CD4-positive, alpha-beta T cell (primary cell): Measurements from ENCODE around the gene CSDE1. TPM values are rescaled to one million over a fixed set of nuclear protein-coding genes. Genes with fewer than 3 reads are reported as not detected.

Experiments used
- ATAC-seq: fragments of 200-7000 bp; cut with Tn5 transposase; one replicate; pipeline ENCODE4 v1.10.0; 2022; ENCODE audit warnings: mild to moderate bottlenecking; ENCODE audit not compliant: poor library complexity
- CTCF ChIA-PET: fragments of 350-600 bp; sonication (Branson Sonifier 250); formaldehyde crosslinking; loops from one replicate; lab custom pipeline; 2021; ENCODE audit warnings: antibody characterized with exemption, inconsistent platforms; lab: Charles Lee
- POLR2A ChIA-PET: fragments of 350-600 bp; sonication (Branson Sonifier 250); formaldehyde crosslinking; loops from one replicate; lab custom pipeline; 2021; ENCODE audit warnings: antibody characterized with exemption, inconsistent platforms; lab: Charles Lee
- DNase-seq, 14 experiments: peaks; one replicate each; pipeline ENCODE4 v3.0.0-alpha.2; 2013 to 2020; ENCODE audit warnings: mixed read lengths in 2 of 14
- H3K27ac ChIP-seq, 2 donors: one replicate each; pipeline versions ENCODE4 v1.5.1 to v1.7.0; 2013; ENCODE audit warnings: low read length in 2 of 2, low read depth in 1 of 2, mild to moderate bottlenecking in 1 of 2
- H3K27me3 ChIP-seq, 2 experiments: 1 replicate in 1 of 2; 2 replicates in 1 of 2; pipeline versions ENCODE4 v1.6.1 to v1.7.0; 2013; ENCODE audit warnings: low read length in 2 of 2, control low read depth in 1 of 2, mild to moderate bottlenecking in 1 of 2, moderate library complexity in 1 of 2; ENCODE audit not compliant: insufficient read depth in 2 of 2, control insufficient read depth in 1 of 2
- H3K36me3 ChIP-seq: one replicate; pipeline ENCODE4 v1.6.1; 2013; ENCODE audit warnings: low read length, control low read depth; ENCODE audit not compliant: insufficient read depth
- H3K4me1 ChIP-seq: one replicate; pipeline ENCODE4 v1.6.1; 2013; ENCODE audit warnings: low read length, control low read depth; ENCODE audit not compliant: insufficient read depth
- H3K4me3 ChIP-seq: one replicate; pipeline ENCODE4 v1.5.1; 2013; ENCODE audit warnings: mild to moderate bottlenecking, low read length, moderate library complexity
- H3K9me3 ChIP-seq, 2 experiments: 1 replicate in 1 of 2; 2 replicates in 1 of 2; pipeline versions ENCODE4 v1.6.1 to v1.7.0; 2013; ENCODE audit warnings: low read length in 2 of 2, mild to moderate bottlenecking in 2 of 2, control low read depth in 1 of 2, moderate library complexity in 1 of 2; ENCODE audit not compliant: control insufficient read depth in 1 of 2, insufficient read depth in 1 of 2
- H3K27ac Mint-ChIP-seq: one replicate; pipeline ENCODE4 v1.8.0; 2020; ENCODE audit warnings: mixed read lengths
- H3K27me3 Mint-ChIP-seq: one replicate; pipeline ENCODE4 v1.8.0; 2021; ENCODE audit warnings: mixed read lengths
- H3K36me3 Mint-ChIP-seq: one replicate; pipeline ENCODE4 v1.8.0; 2021; ENCODE audit warnings: low read depth, mixed read lengths
- H3K4me1 Mint-ChIP-seq: one replicate; pipeline ENCODE4 v1.8.0; 2021; ENCODE audit warnings: low read depth, mixed read lengths
- H3K4me3 Mint-ChIP-seq: one replicate; pipeline ENCODE4 v1.8.0; 2020; ENCODE audit warnings: mild to moderate bottlenecking, mixed read lengths
- H3K9me3 Mint-ChIP-seq: one replicate; pipeline ENCODE4 v1.8.0; 2020; ENCODE audit warnings: mixed read lengths
- CTCF ChIP-seq: fragments of 200-600 bp; IDR thresholded peaks from one replicate; pipeline ENCODE4 v1.8.0; 2022; ENCODE audit warnings: antibody characterized with exemption, mild to moderate bottlenecking
- intact Hi-C, 2 experiments: fragments of 100-400 bp; cut with DNase I in 1 of 2; cut with micrococcal nuclease in 1 of 2; formaldehyde crosslinking; loops; one replicate each; pipeline versions ENCODE4 v1.15.1 to v1.9.0; 2023 to 2025; cut with DNase I, micrococcal nuclease
- total RNA-seq, 174 experiments: library from RNA in 2 of 174; stranded (reverse) in 2 of 174; gene quantifications; one replicate each; pipeline ENCODE4 v1.2.3 and lab custom pipeline; 2021 to 2026

Gene CSDE1
- total RNA-seq, 2 experiments from 2014 or later: 725 to 731 TPM

DNA sequence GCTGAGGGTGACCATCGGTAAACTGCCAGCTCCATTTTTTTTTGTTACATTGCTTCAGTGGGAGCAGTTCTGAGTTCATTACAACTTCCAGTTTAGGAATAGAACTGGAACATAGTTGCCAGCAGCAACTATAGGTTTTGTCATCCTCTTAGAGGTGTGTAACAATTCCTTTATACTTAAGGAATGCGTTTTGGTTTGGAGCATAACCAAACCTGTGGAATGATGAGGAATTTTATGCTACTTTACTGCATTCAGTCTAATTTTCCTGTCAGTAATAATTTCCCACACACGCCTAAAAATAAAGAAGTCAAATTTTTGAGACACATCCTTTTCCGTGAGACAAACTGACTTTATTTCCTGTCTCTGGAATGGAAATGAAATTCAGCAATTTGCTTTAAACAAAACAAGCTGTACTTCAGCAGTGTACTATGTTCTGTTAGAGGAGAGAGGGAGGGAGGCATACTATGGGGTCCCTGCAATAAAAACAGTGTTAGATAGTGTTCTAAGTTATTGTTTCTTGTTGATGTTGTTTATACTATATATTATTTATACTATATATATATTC is 57.7 kb downstream of the CSDE1 start:
- no peak overlapping the region for H3K27ac ChIP-seq
- Mint-ChIP-seq H3K4me1 (no peaks in the 10 kb centered on the region), H3K27me3 (peaks cover 10% of the 10 kb centered on the region), H3K27ac (no peak overlapping the region), H3K36me3 (peaks cover 2% of the 10 kb centered on the region), H3K4me3 (no peak overlapping the region), H3K9me3 (no peaks in the 10 kb centered on the region)
- DNase-seq: no peak
- CTCF ChIA-PET: no interaction called here
- intact Hi-C loops: no loop called here
- POLR2A ChIA-PET: no interaction called here
- no peak overlapping the region for H3K4me3 ChIP-seq
- H3K4me1 ChIP-seq: no peaks in the 10 kb centered on the region
- TF ChIP-seq CTCF: no peak
- H3K9me3 ChIP-seq: no peaks in the 10 kb centered on the region
- H3K36me3 ChIP-seq: no peaks in the 10 kb centered on the region
- no peaks in the 10 kb centered on the region for H3K27me3 ChIP-seq
- ATAC-seq: no peak

DNA sequence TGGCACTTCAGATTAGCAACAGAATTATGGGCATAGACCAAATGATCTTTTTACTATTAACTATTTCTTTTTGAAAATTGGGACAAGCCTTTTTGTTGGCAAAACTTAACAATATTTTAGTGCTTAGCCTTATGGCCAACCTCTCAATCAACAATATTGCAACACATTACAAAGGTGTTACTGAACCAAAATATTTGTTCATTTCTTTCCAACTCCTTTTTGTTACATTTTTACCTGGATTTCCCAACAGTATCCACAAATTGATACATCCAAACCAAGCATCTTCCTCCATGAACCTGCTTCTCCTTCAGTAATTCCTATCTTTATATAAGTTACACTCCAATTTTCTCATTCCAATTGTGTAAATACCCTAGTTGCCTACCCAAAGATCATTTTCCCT is 61.0 kb downstream of the CSDE1 start:
- no peak for TF ChIP-seq CTCF
- no peaks in the 10 kb centered on the region for H3K4me1 ChIP-seq
- Mint-ChIP-seq H3K27ac (no peak overlapping the region), H3K27me3 (peaks cover 11% of the 10 kb centered on the region), H3K9me3 (no peaks in the 10 kb centered on the region), H3K36me3 (no peaks in the 10 kb centered on the region), H3K4me3 (no peak overlapping the region), H3K4me1 (no peaks in the 10 kb centered on the region)
- no peak overlapping the region for H3K4me3 ChIP-seq
- no peak for ATAC-seq
- H3K27me3 ChIP-seq: no peaks in the 10 kb centered on the region
- intact Hi-C loops: no loop called here
- ChIA-PET POLR2A (no interaction called here), CTCF (no interaction called here)
- no peaks in the 10 kb centered on the region for H3K36me3 ChIP-seq
- no peak for DNase-seq
- no peaks in the 10 kb centered on the region for H3K9me3 ChIP-seq
- no peak overlapping the region for H3K27ac ChIP-seq

GRCh38 chr1:114695430-114696058 is 62.2 kb downstream of the CSDE1 start, which contains the start of gene AMPD1:
Gene AMPD1, minus strand, starts transcription at chr1:114695546. Its CDS starts 75 bp downstream, at chr1:114695471.
- CTCF ChIA-PET: interaction anchor here (1.2 kb wide), 1 partner anchor 9 kb away, joined by 4 read pairs; no protein-coding TSS in a partner anchor
- Histone ChIP-seq H3K27me3 (no peaks in the 10 kb centered on the region), H3K36me3 (no peaks in the 10 kb centered on the region), H3K27ac (no peak within 1 kb of the TSS), H3K4me1 (no peaks in the 10 kb centered on the region), H3K9me3 (no peaks in the 10 kb centered on the region), H3K4me3 (no peak within 1 kb of the TSS)
- intact Hi-C loops: no loop called here
- ATAC-seq (no peak), DNase-seq (no peak)
- Mint-ChIP-seq H3K36me3 (no peaks in the 10 kb centered on the region), H3K4me1 (no peaks in the 10 kb centered on the region), H3K27me3 (peaks cover 18% of the 10 kb centered on the region), H3K4me3 (no peak within 1 kb of the TSS), H3K27ac (no peak within 1 kb of the TSS), H3K9me3 (no peaks in the 10 kb centered on the region)
- POLR2A ChIA-PET: no interaction called here
- TF ChIP-seq CTCF: no peak
